Astrocyte (in vitro differentiated cells and primary cell): ENCODE measurements around the gene SFMBT2. TPM values are rescaled to one million over a fixed set of nuclear protein-coding genes. Genes with fewer than 3 reads are reported as not detected.
A peak's percentile ranks its signal among the peaks of the same experiment; 100 is the strongest.

Source experiments
- DNase-seq: peaks from one replicate; pipeline ENCODE4 v3.0.0-alpha.2; 2010; ENCODE audit warnings: low read depth
- FAIRE-seq: peaks from 2 replicates; lab custom pipeline; 2011; peaks lifted over from hg19 to GRCh38; lab: Jason Lieb, UNC
- H2AFZ ChIP-seq: 2 replicates; pipeline ENCODE4 v1.6.0; 2012; ENCODE audit warnings: low read depth, low read length, inconsistent platforms
- H3K27ac ChIP-seq: 2 replicates; pipeline ENCODE4 v1.5.1; 2011; ENCODE audit warnings: low read depth, low read length, inconsistent platforms
- H3K27me3 ChIP-seq: 2 replicates; pipeline ENCODE4 v1.6.0; 2011; ENCODE audit warnings: low read length, inconsistent platforms; ENCODE audit not compliant: insufficient read depth
- H3K36me3 ChIP-seq: 2 replicates; pipeline ENCODE4 v1.5.1; 2011; ENCODE audit warnings: low read length, inconsistent platforms; ENCODE audit not compliant: insufficient read depth
- H3K4me1 ChIP-seq: 2 replicates; pipeline ENCODE4 v1.5.1; 2011; ENCODE audit warnings: low read length, inconsistent platforms; ENCODE audit not compliant: insufficient read depth
- H3K4me2 ChIP-seq: 2 replicates; pipeline ENCODE4 v1.6.0; 2012; ENCODE audit warnings: low read length, inconsistent platforms
- H3K4me3 ChIP-seq: 2 replicates; pipeline ENCODE4 v1.5.1; 2011; ENCODE audit warnings: low read depth, mild to moderate bottlenecking, low read length, inconsistent platforms; ENCODE audit not compliant: insufficient read depth
- H3K79me2 ChIP-seq: 2 replicates; pipeline ENCODE4 v1.6.0; 2012; ENCODE audit warnings: mild to moderate bottlenecking, low read length, inconsistent platforms; ENCODE audit not compliant: insufficient read depth
- H3K9ac ChIP-seq: 2 replicates; pipeline ENCODE4 v1.6.0; 2012; ENCODE audit warnings: mild to moderate bottlenecking, low read length, inconsistent platforms
- H3K9me3 ChIP-seq: 2 replicates; pipeline ENCODE4 v1.5.1; 2012; ENCODE audit warnings: low read depth, mild to moderate bottlenecking, low read length, inconsistent platforms; ENCODE audit not compliant: insufficient read depth
- H4K20me1 ChIP-seq: 2 replicates; pipeline ENCODE4 v1.6.0; 2012; ENCODE audit warnings: low read length, inconsistent platforms; ENCODE audit not compliant: insufficient read depth
- H3K27ac Mint-ChIP-seq: one replicate; pipeline ENCODE4 v1.8.0; 2021; ENCODE audit warnings: mild to moderate bottlenecking, mixed read lengths; ENCODE audit not compliant: unreplicated experiment
- H3K27me3 Mint-ChIP-seq: one replicate; pipeline ENCODE4 v1.8.0; 2021; ENCODE audit warnings: low read depth, mixed read lengths; ENCODE audit not compliant: unreplicated experiment
- H3K36me3 Mint-ChIP-seq: one replicate; pipeline ENCODE4 v1.8.0; 2021; ENCODE audit warnings: low read depth, mixed read lengths; ENCODE audit not compliant: unreplicated experiment
- H3K4me1 Mint-ChIP-seq: one replicate; pipeline ENCODE4 v1.8.0; 2021; ENCODE audit warnings: low read depth, mixed read lengths; ENCODE audit not compliant: unreplicated experiment
- H3K4me3 Mint-ChIP-seq: one replicate; pipeline ENCODE4 v1.8.0; 2021; ENCODE audit warnings: mild to moderate bottlenecking, moderate library complexity, mixed read lengths; ENCODE audit not compliant: unreplicated experiment
- H3K9me3 Mint-ChIP-seq: one replicate; pipeline ENCODE4 v1.8.0; 2021; ENCODE audit warnings: mild to moderate bottlenecking, mixed read lengths; ENCODE audit not compliant: unreplicated experiment
- EZH2 ChIP-seq: IDR thresholded peaks from 2 replicates; pipeline ENCODE4 v1.6.1; 2012; ENCODE audit warnings: mild to moderate bottlenecking, low read length, inconsistent platforms; ENCODE audit not compliant: insufficient read depth
- total RNA-seq: library from RNA; stranded (reverse); gene quantifications from 2 replicates; pipeline ENCODE4 v1.2.1, GENCODE V29; 2021
- TF ChIP-seq, protein P1 (sequence below): IDR thresholded peaks from 2 replicates; pipeline ENCODE4 v1.5.1; 2011; ENCODE audit warnings: low read depth, mild to moderate bottlenecking, inconsistent platforms, low read length, moderate library complexity; ENCODE audit not compliant: insufficient read depth

SFMBT2 gene
- total RNA-seq, 1 donor from 2014 or later = 3.9 TPM

DNA sequence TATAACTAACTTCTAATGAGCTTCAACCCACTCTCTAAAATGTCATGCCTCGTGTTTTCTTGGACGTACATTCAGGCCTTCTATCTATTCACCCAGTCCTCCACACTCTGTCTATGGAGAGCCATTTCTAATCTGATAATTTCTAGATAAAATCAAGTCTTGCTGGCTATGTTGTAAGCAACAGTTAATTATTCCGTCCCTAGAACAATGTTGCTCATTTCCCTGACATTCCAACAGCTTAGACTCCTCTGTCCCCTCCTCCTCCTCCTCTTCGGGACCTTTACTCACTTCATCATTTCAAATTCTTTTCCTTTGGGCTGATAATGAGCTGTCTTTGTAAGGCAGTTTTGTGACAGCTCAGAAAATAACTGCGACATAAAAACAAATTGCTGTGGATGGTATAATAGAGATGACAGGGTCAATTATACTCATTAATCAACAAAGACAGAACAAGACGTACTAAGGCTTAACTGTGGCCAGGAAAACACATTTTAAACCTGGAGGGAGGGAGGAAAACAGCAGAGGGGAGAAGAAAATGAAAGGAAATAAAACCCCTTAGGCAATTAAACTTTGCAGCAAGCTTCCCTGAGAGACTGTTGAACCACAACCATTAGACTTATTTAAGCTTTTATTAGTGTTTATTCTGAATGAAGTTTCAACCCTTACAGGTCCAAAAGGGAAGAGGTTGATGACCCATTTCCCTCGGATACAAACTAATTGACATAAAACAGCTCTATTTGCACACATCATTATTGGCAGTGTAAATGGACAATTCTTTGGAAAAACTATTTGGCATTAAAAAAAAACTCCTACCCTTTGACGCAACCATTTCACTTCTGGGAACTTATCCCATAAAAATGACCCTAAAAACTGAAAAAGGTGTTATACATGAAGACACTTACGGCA is 179.1 kb downstream of the SFMBT2 start:
- H3K79me2 ChIP-seq = no peaks in the 10 kb centered on the region
- H3K27me3 Mint-ChIP-seq = no peaks in the 10 kb centered on the region
- H3K4me1 Mint-ChIP-seq = peaks cover 15% of the 10 kb centered on the region
- H3K9me3 ChIP-seq = no peaks in the 10 kb centered on the region
- H3K4me3 Mint-ChIP-seq = no peak overlapping the region
- H3K9me3 Mint-ChIP-seq = no peaks in the 10 kb centered on the region
- H3K4me2 ChIP-seq = no peak overlapping the region
- H3K36me3 Mint-ChIP-seq = peaks cover 5% of the 10 kb centered on the region
- H3K4me3 ChIP-seq = no peak overlapping the region
- FAIRE-seq (no peak), DNase-seq (peak; percentile 7)
- H3K9ac ChIP-seq = no peak overlapping the region
- no peak overlapping the region for H3K27ac ChIP-seq
- no peaks in the 10 kb centered on the region for H3K36me3 ChIP-seq
- no peaks in the 10 kb centered on the region for H3K4me1 ChIP-seq
- H3K27me3 ChIP-seq = no peaks in the 10 kb centered on the region
- H3K27ac Mint-ChIP-seq = peak overlapping the region; percentile 21
- no peak overlapping the region for H2AFZ ChIP-seq
- no peak for TF ChIP-seq EZH2
- TF ChIP-seq, protein P1, sequence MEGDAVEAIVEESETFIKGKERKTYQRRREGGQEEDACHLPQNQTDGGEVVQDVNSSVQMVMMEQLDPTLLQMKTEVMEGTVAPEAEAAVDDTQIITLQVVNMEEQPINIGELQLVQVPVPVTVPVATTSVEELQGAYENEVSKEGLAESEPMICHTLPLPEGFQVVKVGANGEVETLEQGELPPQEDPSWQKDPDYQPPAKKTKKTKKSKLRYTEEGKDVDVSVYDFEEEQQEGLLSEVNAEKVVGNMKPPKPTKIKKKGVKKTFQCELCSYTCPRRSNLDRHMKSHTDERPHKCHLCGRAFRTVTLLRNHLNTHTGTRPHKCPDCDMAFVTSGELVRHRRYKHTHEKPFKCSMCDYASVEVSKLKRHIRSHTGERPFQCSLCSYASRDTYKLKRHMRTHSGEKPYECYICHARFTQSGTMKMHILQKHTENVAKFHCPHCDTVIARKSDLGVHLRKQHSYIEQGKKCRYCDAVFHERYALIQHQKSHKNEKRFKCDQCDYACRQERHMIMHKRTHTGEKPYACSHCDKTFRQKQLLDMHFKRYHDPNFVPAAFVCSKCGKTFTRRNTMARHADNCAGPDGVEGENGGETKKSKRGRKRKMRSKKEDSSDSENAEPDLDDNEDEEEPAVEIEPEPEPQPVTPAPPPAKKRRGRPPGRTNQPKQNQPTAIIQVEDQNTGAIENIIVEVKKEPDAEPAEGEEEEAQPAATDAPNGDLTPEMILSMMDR = no peak
- no peaks in the 10 kb centered on the region for H4K20me1 ChIP-seq

DNA sequence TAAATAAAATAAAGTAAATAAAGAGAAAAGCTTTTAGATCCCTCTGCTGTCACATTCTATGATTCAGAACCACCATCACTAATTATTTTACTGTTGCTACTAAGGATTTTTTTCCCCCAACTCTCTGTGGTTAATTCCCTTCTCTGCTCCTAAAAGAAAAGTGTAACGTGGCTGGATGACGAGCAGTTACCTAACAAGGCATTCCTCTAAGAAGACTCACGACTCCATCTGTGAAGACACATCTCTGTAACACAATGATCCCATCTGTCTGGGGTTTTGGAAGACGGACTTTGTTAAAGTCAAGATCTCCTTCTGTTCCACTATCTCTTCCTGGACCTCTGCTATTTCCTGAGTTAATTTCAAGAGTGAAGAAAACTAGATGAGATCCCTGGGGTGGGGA is 179.9 kb downstream of the SFMBT2 start:
- H3K27ac Mint-ChIP-seq = no peak overlapping the region
- Histone ChIP-seq H3K27me3 (no peaks in the 10 kb centered on the region), H3K4me2 (no peak overlapping the region), H3K4me1 (no peaks in the 10 kb centered on the region), H3K27ac (no peak overlapping the region), H3K4me3 (no peak overlapping the region), H4K20me1 (no peaks in the 10 kb centered on the region), H2AFZ (no peak overlapping the region), H3K36me3 (no peaks in the 10 kb centered on the region), H3K9me3 (no peaks in the 10 kb centered on the region), H3K79me2 (no peaks in the 10 kb centered on the region), H3K9ac (no peak overlapping the region)
- DNase-seq = peak; percentile 69
- peaks cover 5% of the 10 kb centered on the region for H3K36me3 Mint-ChIP-seq
- H3K9me3 Mint-ChIP-seq = no peaks in the 10 kb centered on the region
- peaks cover 15% of the 10 kb centered on the region for H3K4me1 Mint-ChIP-seq
- no peak overlapping the region for H3K4me3 Mint-ChIP-seq
- no peak for TF ChIP-seq EZH2
- TF ChIP-seq, protein P1 = no peak
- no peak for FAIRE-seq
- H3K27me3 Mint-ChIP-seq = no peaks in the 10 kb centered on the region

GRCh38 chr10:7230036-7230435 is 180.8 kb downstream of the SFMBT2 start:
- H3K9me3 ChIP-seq = no peaks in the 10 kb centered on the region
- TF ChIP-seq, protein P1 = no peak
- H3K4me3 ChIP-seq = no peak overlapping the region
- Mint-ChIP-seq H3K9me3 (no peaks in the 10 kb centered on the region), H3K4me1 (peaks cover 15% of the 10 kb centered on the region), H3K4me3 (no peak overlapping the region), H3K27ac (no peak overlapping the region), H3K27me3 (no peaks in the 10 kb centered on the region), H3K36me3 (peaks cover 5% of the 10 kb centered on the region)
- H3K79me2 ChIP-seq = no peaks in the 10 kb centered on the region
- H3K27me3 ChIP-seq = no peaks in the 10 kb centered on the region
- no peaks in the 10 kb centered on the region for H3K36me3 ChIP-seq
- FAIRE-seq = no peak
- no peak overlapping the region for H3K4me2 ChIP-seq
- H3K27ac ChIP-seq = no peak overlapping the region
- no peaks in the 10 kb centered on the region for H3K4me1 ChIP-seq
- no peak overlapping the region for H2AFZ ChIP-seq
- H4K20me1 ChIP-seq = no peaks in the 10 kb centered on the region
- DNase-seq = no peak
- no peak overlapping the region for H3K9ac ChIP-seq
